ENCODE measurements around the gene SPATA24. TPM values are rescaled to one million over a fixed set of nuclear protein-coding genes. Genes with fewer than 3 reads are reported as not detected.
A peak's percentile ranks its signal among the peaks of the same experiment; 100 is the strongest.

Gene SPATA24
- total RNA-seq, 1 donor from 2014 or later, result 6.2 TPM

DNA sequence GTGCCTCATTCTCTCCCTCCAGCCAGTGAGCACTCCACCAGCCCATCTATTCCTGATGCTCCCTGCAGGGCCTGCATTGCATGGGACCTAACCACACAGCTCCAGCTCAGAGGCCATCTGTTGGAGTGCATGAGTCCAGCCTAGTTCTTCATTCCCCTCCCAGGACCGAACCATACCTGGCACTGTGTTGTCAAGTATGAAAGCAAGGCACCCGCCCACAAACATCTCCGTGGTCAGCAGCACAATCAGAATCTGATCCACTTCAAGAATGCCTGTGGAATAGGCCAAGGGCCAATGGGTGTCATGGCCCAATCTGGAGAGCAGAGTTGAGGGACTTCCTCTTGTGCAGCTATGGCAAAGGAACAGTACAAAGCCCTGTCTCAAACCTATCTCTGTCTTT is 26.7 kb downstream of the SPATA24 start:
- DNase-seq, result no peak
- TF ChIP-seq, protein P1, sequence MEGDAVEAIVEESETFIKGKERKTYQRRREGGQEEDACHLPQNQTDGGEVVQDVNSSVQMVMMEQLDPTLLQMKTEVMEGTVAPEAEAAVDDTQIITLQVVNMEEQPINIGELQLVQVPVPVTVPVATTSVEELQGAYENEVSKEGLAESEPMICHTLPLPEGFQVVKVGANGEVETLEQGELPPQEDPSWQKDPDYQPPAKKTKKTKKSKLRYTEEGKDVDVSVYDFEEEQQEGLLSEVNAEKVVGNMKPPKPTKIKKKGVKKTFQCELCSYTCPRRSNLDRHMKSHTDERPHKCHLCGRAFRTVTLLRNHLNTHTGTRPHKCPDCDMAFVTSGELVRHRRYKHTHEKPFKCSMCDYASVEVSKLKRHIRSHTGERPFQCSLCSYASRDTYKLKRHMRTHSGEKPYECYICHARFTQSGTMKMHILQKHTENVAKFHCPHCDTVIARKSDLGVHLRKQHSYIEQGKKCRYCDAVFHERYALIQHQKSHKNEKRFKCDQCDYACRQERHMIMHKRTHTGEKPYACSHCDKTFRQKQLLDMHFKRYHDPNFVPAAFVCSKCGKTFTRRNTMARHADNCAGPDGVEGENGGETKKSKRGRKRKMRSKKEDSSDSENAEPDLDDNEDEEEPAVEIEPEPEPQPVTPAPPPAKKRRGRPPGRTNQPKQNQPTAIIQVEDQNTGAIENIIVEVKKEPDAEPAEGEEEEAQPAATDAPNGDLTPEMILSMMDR (IDR thresholded peaks at IDR 0.05; ENCODE audit: partially characterized antibody, unreplicated experiment), result no peak
- H3K27ac Mint-ChIP-seq (ENCODE audit: unreplicated experiment), result no peak overlapping the region
- H3K4me3 Mint-ChIP-seq (ENCODE audit: unreplicated experiment), result no peak overlapping the region
- H3K36me3 Mint-ChIP-seq (ENCODE audit: unreplicated experiment), result no peaks in the 10 kb centered on the region
- H3K27me3 Mint-ChIP-seq (ENCODE audit: unreplicated experiment), result peaks cover 4% of the 10 kb centered on the region
- peaks cover 4% of the 10 kb centered on the region for H3K9me3 Mint-ChIP-seq (ENCODE audit: unreplicated experiment)
- no peaks in the 10 kb centered on the region for H3K4me1 Mint-ChIP-seq (ENCODE audit: low read depth, unreplicated experiment)

DNA sequence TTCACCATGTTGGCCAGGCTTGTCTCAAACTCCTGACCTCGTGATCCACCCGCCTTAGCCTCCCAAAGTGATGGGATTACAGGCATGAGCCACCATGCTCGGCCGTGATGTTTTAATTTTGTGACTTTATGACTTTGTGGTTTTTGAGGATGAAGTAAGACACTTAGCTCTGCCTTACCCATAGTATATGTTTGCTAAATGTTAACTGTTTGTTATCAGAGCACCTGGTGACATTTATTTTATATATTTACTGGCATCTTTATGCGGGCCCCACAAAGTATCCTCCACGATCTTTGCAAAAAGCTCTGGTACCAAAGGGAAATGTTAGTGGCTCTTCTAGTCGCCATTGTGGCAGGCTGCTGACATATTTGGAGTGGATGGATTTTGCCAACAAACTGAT is 27.5 kb downstream of the SPATA24 start:
- no peak overlapping the region for H3K27ac Mint-ChIP-seq (ENCODE audit: unreplicated experiment)
- no peaks in the 10 kb centered on the region for H3K4me1 Mint-ChIP-seq (ENCODE audit: low read depth, unreplicated experiment)
- DNase-seq, result no peak
- H3K9me3 Mint-ChIP-seq (ENCODE audit: unreplicated experiment), result peaks cover 4% of the 10 kb centered on the region
- TF ChIP-seq, protein P1 (IDR thresholded peaks at IDR 0.05; ENCODE audit: partially characterized antibody, unreplicated experiment), result no peak
- peaks cover 4% of the 10 kb centered on the region for H3K27me3 Mint-ChIP-seq (ENCODE audit: unreplicated experiment)
- H3K36me3 Mint-ChIP-seq (ENCODE audit: unreplicated experiment), result no peaks in the 10 kb centered on the region
- H3K4me3 Mint-ChIP-seq (ENCODE audit: unreplicated experiment), result no peak overlapping the region

DNA sequence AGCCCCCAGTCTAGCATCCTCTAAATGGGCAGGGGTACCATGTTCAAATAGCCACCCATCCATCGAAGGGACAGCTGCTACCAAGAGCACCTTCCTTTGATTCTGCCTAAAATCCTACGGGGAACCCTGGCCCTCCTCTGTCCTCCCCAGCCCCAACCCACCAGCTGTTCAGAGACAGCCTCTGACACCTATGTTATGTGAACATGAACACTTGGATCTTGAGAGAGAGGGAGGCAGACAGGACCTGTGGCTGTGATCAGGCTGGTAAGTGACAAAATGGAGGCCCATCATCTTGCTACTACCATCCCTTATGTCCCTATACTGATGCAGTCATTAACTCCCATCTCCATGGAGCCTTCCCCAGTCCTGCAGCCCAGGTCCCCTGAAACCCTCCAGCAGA is 29.0 kb downstream of the SPATA24 start:
- no peak overlapping the region for H3K4me3 Mint-ChIP-seq (ENCODE audit: unreplicated experiment)
- no peak for DNase-seq
- no peaks in the 10 kb centered on the region for H3K36me3 Mint-ChIP-seq (ENCODE audit: unreplicated experiment)
- peak overlapping the region; percentile 38 for H3K27ac Mint-ChIP-seq (ENCODE audit: unreplicated experiment)
- no peaks in the 10 kb centered on the region for H3K4me1 Mint-ChIP-seq (ENCODE audit: low read depth, unreplicated experiment)
- TF ChIP-seq, protein P1 (IDR thresholded peaks at IDR 0.05; ENCODE audit: partially characterized antibody, unreplicated experiment), result no peak
- peaks cover 4% of the 10 kb centered on the region for H3K9me3 Mint-ChIP-seq (ENCODE audit: unreplicated experiment)
- H3K27me3 Mint-ChIP-seq (ENCODE audit: unreplicated experiment), result peaks cover under 1% of the 10 kb centered on the region

DNA sequence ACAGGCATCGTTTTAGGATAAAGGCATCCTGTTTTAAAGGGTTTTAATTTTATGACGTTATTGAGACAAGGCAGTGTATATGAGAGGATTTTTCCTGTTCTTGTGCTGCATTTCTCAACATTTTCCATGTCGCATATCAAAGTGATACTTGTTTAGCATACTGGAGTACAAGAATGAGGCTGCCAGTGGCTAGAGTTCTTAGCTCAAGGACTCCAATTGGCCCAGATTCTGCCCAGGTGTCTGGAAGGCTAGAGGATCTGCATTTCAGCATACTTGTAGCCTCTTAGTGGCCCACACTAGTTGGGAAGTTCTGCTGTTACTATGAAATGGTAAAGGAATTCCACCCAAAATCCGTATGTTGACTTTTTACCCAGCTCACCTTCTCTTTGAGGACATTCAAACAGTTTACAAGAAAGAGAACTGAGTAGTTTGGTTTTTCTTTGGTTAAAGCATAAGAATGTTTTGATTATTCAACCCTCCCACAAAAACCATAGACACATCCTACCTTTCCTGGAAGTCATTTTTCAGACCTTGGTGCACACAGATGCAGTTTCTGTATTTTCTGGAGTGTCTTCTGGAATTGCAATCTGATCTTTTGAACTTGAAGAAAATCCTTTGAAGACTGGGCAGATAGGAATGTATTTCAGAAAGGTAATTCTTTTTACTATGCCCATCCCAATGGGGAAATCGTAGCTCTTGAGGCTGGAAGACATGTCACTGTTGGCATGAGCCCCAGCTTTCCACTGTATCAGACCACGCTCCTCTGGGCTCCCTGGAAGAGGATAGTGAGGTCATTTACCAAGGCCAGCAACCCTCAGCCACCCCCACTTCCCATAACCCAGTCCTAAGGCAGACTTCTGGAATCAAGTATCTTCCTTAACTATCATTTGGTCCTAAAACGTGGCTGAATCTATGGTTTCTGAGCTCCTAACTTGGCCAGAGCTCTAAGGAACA is 32.1 kb downstream of the SPATA24 start:
- Mint-ChIP-seq H3K27me3 (ENCODE audit: unreplicated experiment) (no peaks in the 10 kb centered on the region), H3K4me3 (ENCODE audit: unreplicated experiment) (no peak overlapping the region), H3K36me3 (ENCODE audit: unreplicated experiment) (no peaks in the 10 kb centered on the region), H3K27ac (ENCODE audit: unreplicated experiment) (no peak overlapping the region), H3K4me1 (ENCODE audit: low read depth, unreplicated experiment) (no peaks in the 10 kb centered on the region), H3K9me3 (ENCODE audit: unreplicated experiment) (peaks cover 3% of the 10 kb centered on the region)
- DNase-seq, result no peak
- TF ChIP-seq, protein P1 (IDR thresholded peaks at IDR 0.05; ENCODE audit: partially characterized antibody, unreplicated experiment), result no peak

DNA sequence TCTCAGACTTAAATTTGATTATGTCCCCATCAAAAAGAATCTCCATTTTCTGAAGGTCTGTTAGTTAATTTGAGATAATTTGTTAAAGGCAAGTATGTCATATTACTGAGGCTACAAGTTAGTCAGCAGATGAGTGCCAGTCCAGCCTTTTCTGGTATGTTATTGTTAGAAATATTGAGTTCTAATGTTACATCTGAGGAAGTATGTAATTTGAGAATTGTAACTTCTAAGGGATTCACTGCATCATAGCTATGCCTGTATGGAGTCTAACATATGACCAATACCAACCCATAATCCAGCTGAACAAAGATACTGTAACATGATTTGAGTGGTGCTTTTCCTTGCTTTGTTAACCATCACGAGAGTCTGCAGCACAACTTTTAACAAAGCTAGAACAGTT is 34.7 kb downstream of the SPATA24 start:
- TF ChIP-seq, protein P1 (IDR thresholded peaks at IDR 0.05; ENCODE audit: partially characterized antibody, unreplicated experiment), result no peak
- no peak overlapping the region for H3K4me3 Mint-ChIP-seq (ENCODE audit: unreplicated experiment)
- H3K36me3 Mint-ChIP-seq (ENCODE audit: unreplicated experiment), result no peaks in the 10 kb centered on the region
- no peaks in the 10 kb centered on the region for H3K4me1 Mint-ChIP-seq (ENCODE audit: low read depth, unreplicated experiment)
- no peak for DNase-seq
- H3K9me3 Mint-ChIP-seq (ENCODE audit: unreplicated experiment), result peaks cover 3% of the 10 kb centered on the region
- H3K27ac Mint-ChIP-seq (ENCODE audit: unreplicated experiment), result no peak overlapping the region
- no peaks in the 10 kb centered on the region for H3K27me3 Mint-ChIP-seq (ENCODE audit: unreplicated experiment)
